A549 (cell line): ENCODE measurements around the gene RMRP. TPM values are rescaled to one million over a fixed set of nuclear protein-coding genes. Genes with fewer than 3 reads are reported as not detected.
"Not testable (repeated sequence)": the region's sequence is repeated elsewhere in the genome, so short reads cannot be mapped to it uniquely, and the experiment has no call there.

ENCODE experiments used
- ATAC-seq, 2 experiments: fragments of 200-7000 bp in 1 of 2; fragments of >200 bp in 1 of 2; cut with Nextera tagmentation in 1 of 2; cut with Tn5 transposase in 1 of 2; 3 replicates each; pipeline versions ENCODE4 v1.8.0 to v1.9.1; 2018 to 2020; ENCODE audit warnings: mild to moderate bottlenecking in 1 of 2, moderate library complexity in 1 of 2
- CTCF ChIA-PET: fragments of 300-600 bp; sonication (Branson Sonifier 250); formaldehyde crosslinking; extraction: SDS; loops from one replicate; lab custom pipeline; 2021; ENCODE audit warnings: antibody characterized with exemption, inconsistent platforms; lab: Yijun Ruan, JAX
- POLR2A ChIA-PET: fragments of 350-600 bp; formaldehyde crosslinking; extraction: SDS; loops from one replicate; lab custom pipeline; 2021; ENCODE audit warnings: antibody characterized with exemption, inconsistent platforms; lab: Yijun Ruan, JAX
- DNase-seq, 2 experiments: peaks; one replicate each; pipeline versions ENCODE4 v3.0.0 to v3.0.0-alpha.2; 2011 to 2016; ENCODE audit warnings: low read depth in 1 of 2, low spot score in 1 of 2
- FAIRE-seq: peaks from 2 replicates; lab custom pipeline; 2011; peaks lifted over from hg19 to GRCh38; lab: Jason Lieb, UNC
- H3K27ac ChIP-seq, 2 experiments: fragments of >200 bp; sonication (Bioruptor Twin); formaldehyde crosslinking; 3 replicates each; pipeline ENCODE4 v1.5.1; 2016 to 2017
- H3K4me1 ChIP-seq: fragments of >200 bp; sonication (Bioruptor Twin); formaldehyde crosslinking; 3 replicates; pipeline ENCODE4 v1.6.1; 2016
- H3K4me2 ChIP-seq: fragments of >200 bp; sonication (Bioruptor Twin); formaldehyde crosslinking; 3 replicates; pipeline ENCODE4 v1.6.1; 2016
- H3K4me3 ChIP-seq: fragments of >200 bp; sonication (Bioruptor Twin); formaldehyde crosslinking; 3 replicates; pipeline ENCODE4 v1.5.1; 2016
- H3K9me3 ChIP-seq: fragments of >200 bp; sonication (Bioruptor Twin); formaldehyde crosslinking; 3 replicates; pipeline ENCODE4 v1.6.1; 2016
- BHLHE40 ChIP-seq: IDR thresholded peaks from 2 replicates; pipeline ENCODE4 v1.6.1; 2012; ENCODE audit warnings: low read depth, low read length, inconsistent platforms
- CHD4 ChIP-seq: fragments of 200-600 bp; sonication (generic); IDR thresholded peaks from 2 replicates; pipeline ENCODE4 v1.6.1; 2016; ENCODE audit warnings: antibody characterized with exemption, mild to moderate bottlenecking, borderline replicate concordance
- HES2 ChIP-seq: fragments of >200 bp; sonication (Bioruptor Twin); formaldehyde crosslinking; IDR thresholded peaks from 2 replicates; pipeline ENCODE4 v1.6.1; 2016
- JUN ChIP-seq, 2 experiments: fragments of >200 bp; sonication (Bioruptor Twin); formaldehyde crosslinking; IDR thresholded peaks; 2 replicates in 1 of 2; 3 replicates in 1 of 2; pipeline ENCODE4 v1.6.1; 2016 to 2017
- MAZ ChIP-seq: fragments of 150-350 bp; IDR thresholded peaks from 2 replicates; pipeline ENCODE4 v1.6.1; 2014; ENCODE audit warnings: antibody characterized with exemption, low read depth, low read length, borderline replicate concordance
- POLR2AphosphoS2 ChIP-seq: conservative IDR thresholded peaks from 2 replicates; pipeline ENCODE4 v1.6.1; 2012; ENCODE audit warnings: low read length, improper control_type of control experiment, inconsistent platforms
- RARB ChIP-seq: fragments of 250-450 bp; sonication (Bioruptor Pico); IDR thresholded peaks from 2 replicates; pipeline ENCODE4 v1.8.0; 2021; ENCODE audit warnings: mild to moderate bottlenecking, moderate library complexity
- RNF2 ChIP-seq: fragments of 200-600 bp; sonication (generic); IDR thresholded peaks from 2 replicates; pipeline ENCODE4 v1.6.1; 2016; ENCODE audit warnings: low read depth, mild to moderate bottlenecking, antibody characterized with exemption, moderate library complexity, borderline replicate concordance
- ZNF302 ChIP-seq: fragments of 250-450 bp; sonication (Bioruptor Pico); IDR thresholded peaks from 2 replicates; pipeline ENCODE4 v1.9.0; 2021; ENCODE audit warnings: inconsistent platforms, mild to moderate bottlenecking, moderate library complexity
- WGBS: methylation state at CpG from one replicate; pipeline ENCODE4 v1.1.6; 2017; ENCODE audit errors: missing lambda C conversion rate; 5-methylcytosine and 5-hydroxymethylcytosine counted together
- polyA plus RNA-seq, 4 experiments: library from polyadenylated mRNA; depleted of rRNA in 3 of 4; stranded (reverse); fragments of >200 nt; fragmentation: RNase III in 1 of 4; extraction: RNeasy Plus Mini Kit Qiagen cat#74134 plus additional on column Dnase treatment in 1 of 4; gene quantifications; 2 replicates in 3 of 4; 3 replicates in 1 of 4; pipeline ENCODE4 v1.2.3, GENCODE V29; 2011 to 2017
- TF ChIP-seq, protein P1 (sequence below): fragments of 200-600 bp; sonication (generic); IDR thresholded peaks from 2 replicates; pipeline ENCODE4 v1.6.1; 2016; ENCODE audit warnings: antibody characterized with exemption, mild to moderate bottlenecking, moderate library complexity

The RMRP gene
- polyA plus RNA-seq, 2 of the 4 experiments (the other 2 are of a cell fraction), result 80.2 TPM; not detected in 1

DNA sequence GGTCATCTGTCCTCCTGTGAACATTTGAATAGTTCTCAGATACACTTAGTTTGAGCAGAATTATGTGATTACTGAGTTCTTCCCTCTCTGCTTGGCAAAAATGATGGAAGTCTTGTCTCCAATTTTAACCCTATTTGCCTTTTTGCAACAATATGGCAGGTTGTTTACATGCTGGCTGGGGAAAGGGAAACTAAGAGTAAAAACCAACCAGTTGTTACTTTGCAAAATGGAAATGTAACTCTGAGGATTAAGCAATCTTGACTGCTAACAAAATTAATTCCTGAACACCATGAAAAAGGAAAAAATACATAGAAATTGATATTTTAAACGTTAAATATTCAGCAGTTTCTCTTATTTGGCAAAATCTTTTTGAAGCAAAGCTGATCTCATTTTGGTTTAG, 18.2 kb downstream of the RMRP start:
- TF ChIP-seq, protein P1, sequence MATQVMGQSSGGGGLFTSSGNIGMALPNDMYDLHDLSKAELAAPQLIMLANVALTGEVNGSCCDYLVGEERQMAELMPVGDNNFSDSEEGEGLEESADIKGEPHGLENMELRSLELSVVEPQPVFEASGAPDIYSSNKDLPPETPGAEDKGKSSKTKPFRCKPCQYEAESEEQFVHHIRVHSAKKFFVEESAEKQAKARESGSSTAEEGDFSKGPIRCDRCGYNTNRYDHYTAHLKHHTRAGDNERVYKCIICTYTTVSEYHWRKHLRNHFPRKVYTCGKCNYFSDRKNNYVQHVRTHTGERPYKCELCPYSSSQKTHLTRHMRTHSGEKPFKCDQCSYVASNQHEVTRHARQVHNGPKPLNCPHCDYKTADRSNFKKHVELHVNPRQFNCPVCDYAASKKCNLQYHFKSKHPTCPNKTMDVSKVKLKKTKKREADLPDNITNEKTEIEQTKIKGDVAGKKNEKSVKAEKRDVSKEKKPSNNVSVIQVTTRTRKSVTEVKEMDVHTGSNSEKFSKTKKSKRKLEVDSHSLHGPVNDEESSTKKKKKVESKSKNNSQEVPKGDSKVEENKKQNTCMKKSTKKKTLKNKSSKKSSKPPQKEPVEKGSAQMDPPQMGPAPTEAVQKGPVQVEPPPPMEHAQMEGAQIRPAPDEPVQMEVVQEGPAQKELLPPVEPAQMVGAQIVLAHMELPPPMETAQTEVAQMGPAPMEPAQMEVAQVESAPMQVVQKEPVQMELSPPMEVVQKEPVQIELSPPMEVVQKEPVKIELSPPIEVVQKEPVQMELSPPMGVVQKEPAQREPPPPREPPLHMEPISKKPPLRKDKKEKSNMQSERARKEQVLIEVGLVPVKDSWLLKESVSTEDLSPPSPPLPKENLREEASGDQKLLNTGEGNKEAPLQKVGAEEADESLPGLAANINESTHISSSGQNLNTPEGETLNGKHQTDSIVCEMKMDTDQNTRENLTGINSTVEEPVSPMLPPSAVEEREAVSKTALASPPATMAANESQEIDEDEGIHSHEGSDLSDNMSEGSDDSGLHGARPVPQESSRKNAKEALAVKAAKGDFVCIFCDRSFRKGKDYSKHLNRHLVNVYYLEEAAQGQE, result no peak
- TF ChIP-seq MAZ (no peak), ZNF302 (no peak), RARB (CRISPR knock-in tag) (no peak), BHLHE40 (no peak), RNF2 (no peak), JUN (IDR thresholded peaks at IDR 0.05) (no peak), POLR2AphosphoS2 (no peak), CHD4 (no peak), HES2 (no peak)
- DNase-seq, result no peak
- Histone ChIP-seq H3K27ac (no peak overlapping the region), H3K4me1 (no peaks in the 10 kb centered on the region), H3K4me2 (no peak overlapping the region), H3K9me3 (no peaks in the 10 kb centered on the region), H3K4me3 (no peak overlapping the region)
- WGBS, result 49% methylated on average over 1 of the region's 1 CpG
- CTCF ChIA-PET, result interaction anchor here (0.8 to 1.6 kb wide), 7 partner anchors 8 to 90 kb away, joined by 3 to 6 read pairs (median 4); partner anchors contain the start of gene ARHGEF39
- POLR2A ChIA-PET, result no interaction called here
- ATAC-seq, result no peak
- FAIRE-seq, result peak; percentile 18

DNA sequence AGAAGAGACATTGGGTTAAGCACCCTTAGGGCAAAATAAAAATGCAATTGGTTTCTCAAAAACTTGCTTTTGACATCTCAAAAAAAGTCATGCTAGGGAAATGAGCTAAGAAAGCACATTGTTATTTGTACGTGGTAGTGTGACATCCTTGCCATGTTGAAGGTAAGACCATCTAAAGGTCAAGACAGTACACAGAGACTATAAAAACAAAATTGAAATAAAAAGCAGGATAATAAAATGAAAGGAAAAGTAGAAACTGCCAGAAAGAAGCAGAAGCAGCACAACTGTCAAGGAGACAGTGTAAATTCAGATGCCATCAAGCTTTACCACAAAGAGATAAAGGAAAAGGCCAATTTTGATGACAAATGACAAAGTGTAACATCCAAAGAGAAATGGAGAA, 18.6 kb downstream of the RMRP start:
- 97% methylated on average over 1 of the region's 1 CpG for whole genome bisulfite sequencing
- CTCF ChIA-PET, result interaction anchor here (0.8 to 1.6 kb wide), 5 partner anchors 8 to 90 kb away, joined by 3 to 6 read pairs (median 4); no protein-coding TSS in a partner anchor
- DNase-seq, H3K4me2 ChIP-seq, POLR2A ChIA-PET, H3K9me3 ChIP-seq, ATAC-seq, H3K4me1 ChIP-seq, H3K27ac ChIP-seq, H3K4me3 ChIP-seq: not testable (repeated sequence)
- FAIRE-seq, result peak; percentile 23

- H3K4me2 ChIP-seq, H3K4me1 ChIP-seq, H3K27ac ChIP-seq, POLR2A ChIA-PET, DNase-seq, ATAC-seq, H3K9me3 ChIP-seq, H3K4me3 ChIP-seq, FAIRE-seq: not testable (repeated sequence)
- CTCF ChIA-PET, result interaction anchor here (0.8 to 1.6 kb wide), 4 partner anchors 9 to 91 kb away, joined by 3 to 6 read pairs (median 4); no protein-coding TSS in a partner anchor
- 90% methylated on average over 7 of the region's 8 CpGs for WGBS
Measured at GRCh38 chr9:35638751-35639150, 19.1 kb downstream of the RMRP start.

GRCh38 chr9:35637427-35637955, 20.3 kb downstream of the RMRP start:
- POLR2A ChIA-PET, DNase-seq: not testable (repeated sequence)
- WGBS, result 48% methylated on average over 9 of the region's 9 CpGs

DNA sequence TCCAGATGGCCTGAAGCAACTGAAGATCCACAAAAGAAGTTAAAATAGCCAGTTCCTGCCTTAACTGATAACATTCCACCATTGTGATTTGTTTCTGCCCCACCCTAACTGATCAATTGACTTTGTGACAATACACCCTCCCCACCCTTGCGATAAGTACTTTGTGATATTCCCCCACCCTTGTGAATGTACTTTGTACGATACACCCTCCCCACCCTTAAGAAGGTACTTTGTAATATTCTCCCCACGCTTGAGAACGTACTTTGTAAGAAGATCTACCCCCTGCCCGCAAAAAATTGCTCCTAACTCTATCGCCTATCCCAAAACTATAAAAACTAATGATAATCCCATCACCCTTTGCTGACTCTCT, 21.0 kb downstream of the RMRP start:
- H3K4me2 ChIP-seq, POLR2A ChIA-PET, H3K9me3 ChIP-seq, DNase-seq, ATAC-seq, FAIRE-seq, H3K27ac ChIP-seq, H3K4me3 ChIP-seq, H3K4me1 ChIP-seq: not testable (repeated sequence)
- CTCF ChIA-PET, result interaction anchor here (1.5 kb wide), 1 partner anchor 9 kb away, joined by 8 read pairs; no protein-coding TSS in a partner anchor
- 96% methylated on average over 6 of the region's 6 CpGs for WGBS

More at GRCh38 chr9:35637427-35637955, 20.3 kb downstream of the RMRP start:
- H3K4me1 ChIP-seq, CTCF ChIA-PET, H3K4me2 ChIP-seq, ATAC-seq, FAIRE-seq, H3K27ac ChIP-seq, H3K9me3 ChIP-seq, H3K4me3 ChIP-seq: not testable (repeated sequence)
